Progenitor cell of endocrine pancreas (in vitro differentiated cells): ENCODE data around the gene PISD. TPM values are rescaled to one million over a fixed set of nuclear protein-coding genes. Genes with fewer than 3 reads are reported as not detected.

Source experiments
- DNase-seq: peaks from one replicate; pipeline ENCODE4 v3.0.0; 2021; ENCODE audit warnings: low spot score; ENCODE audit not compliant: unreplicated experiment
- H3K27ac Mint-ChIP-seq: 2 replicates; pipeline ENCODE4 v1.8.0; 2021; ENCODE audit warnings: mild to moderate bottlenecking, moderate library complexity, mixed read lengths
- H3K27me3 Mint-ChIP-seq: 2 replicates; pipeline ENCODE4 v1.8.0; 2021; ENCODE audit warnings: mixed read lengths
- H3K36me3 Mint-ChIP-seq: 2 replicates; pipeline ENCODE4 v1.8.0; 2022; ENCODE audit warnings: mixed read lengths; ENCODE audit not compliant: insufficient read depth
- H3K4me1 Mint-ChIP-seq: 2 replicates; pipeline ENCODE4 v1.8.0; 2021; ENCODE audit warnings: low read depth, mixed read lengths
- H3K4me3 Mint-ChIP-seq: 2 replicates; pipeline ENCODE4 v1.8.0; 2021; ENCODE audit warnings: low read depth, mild to moderate bottlenecking, moderate library complexity, mixed read lengths
- H3K9me3 Mint-ChIP-seq: 2 replicates; pipeline ENCODE4 v1.8.0; 2021; ENCODE audit warnings: low read depth, mixed read lengths
- CTCF ChIP-seq: fragments of 200-600 bp; sonication (generic); IDR thresholded peaks from one replicate; pipeline ENCODE4 v1.5.0; 2021; ENCODE audit warnings: antibody characterized with exemption, mild to moderate bottlenecking; ENCODE audit not compliant: unreplicated experiment
- total RNA-seq: library from RNA; stranded (reverse); gene quantifications from 2 replicates; pipeline ENCODE4 v1.2.1, GENCODE V29; 2021

PISD gene
- total RNA-seq, 1 donor from 2014 or later = 46.6 TPM

DNA sequence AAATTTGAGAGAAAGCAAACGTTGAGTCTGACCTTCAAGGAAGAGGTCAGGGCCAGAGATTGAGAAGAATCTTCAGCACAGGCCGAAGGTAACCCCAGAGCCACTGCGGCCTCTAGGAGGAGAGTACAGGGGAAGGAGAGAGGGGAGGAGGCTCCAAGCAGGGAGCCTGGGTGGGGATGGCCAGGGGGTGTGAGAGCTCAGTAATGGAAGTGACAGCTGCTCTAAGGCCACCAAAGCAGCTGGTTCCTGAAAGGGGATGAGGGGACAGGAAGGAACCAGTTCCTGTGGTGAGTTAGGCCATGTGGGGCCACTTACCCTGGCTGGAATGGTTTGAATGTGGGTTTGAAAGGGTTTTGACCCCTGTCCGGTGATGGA, 46.1 kb downstream of the PISD start:
- Mint-ChIP-seq H3K27ac (no peak overlapping the region), H3K9me3 (no peaks in the 10 kb centered on the region), H3K4me1 (peaks cover 3% of the 10 kb centered on the region), H3K27me3 (no peaks in the 10 kb centered on the region), H3K4me3 (no peak overlapping the region), H3K36me3 (peaks cover 7% of the 10 kb centered on the region)
- DNase-seq = no peak
- TF ChIP-seq CTCF = no peak

- Mint-ChIP-seq H3K36me3 (peaks cover 7% of the 10 kb centered on the region), H3K27ac (no peak overlapping the region), H3K4me1 (peaks cover 3% of the 10 kb centered on the region), H3K27me3 (no peaks in the 10 kb centered on the region), H3K4me3 (no peak overlapping the region), H3K9me3 (no peaks in the 10 kb centered on the region)
- no peak for DNase-seq
- no peak for TF ChIP-seq CTCF
Observed at GRCh38 chr22:31615491-31615860, 46.5 kb downstream of the PISD start.

DNA sequence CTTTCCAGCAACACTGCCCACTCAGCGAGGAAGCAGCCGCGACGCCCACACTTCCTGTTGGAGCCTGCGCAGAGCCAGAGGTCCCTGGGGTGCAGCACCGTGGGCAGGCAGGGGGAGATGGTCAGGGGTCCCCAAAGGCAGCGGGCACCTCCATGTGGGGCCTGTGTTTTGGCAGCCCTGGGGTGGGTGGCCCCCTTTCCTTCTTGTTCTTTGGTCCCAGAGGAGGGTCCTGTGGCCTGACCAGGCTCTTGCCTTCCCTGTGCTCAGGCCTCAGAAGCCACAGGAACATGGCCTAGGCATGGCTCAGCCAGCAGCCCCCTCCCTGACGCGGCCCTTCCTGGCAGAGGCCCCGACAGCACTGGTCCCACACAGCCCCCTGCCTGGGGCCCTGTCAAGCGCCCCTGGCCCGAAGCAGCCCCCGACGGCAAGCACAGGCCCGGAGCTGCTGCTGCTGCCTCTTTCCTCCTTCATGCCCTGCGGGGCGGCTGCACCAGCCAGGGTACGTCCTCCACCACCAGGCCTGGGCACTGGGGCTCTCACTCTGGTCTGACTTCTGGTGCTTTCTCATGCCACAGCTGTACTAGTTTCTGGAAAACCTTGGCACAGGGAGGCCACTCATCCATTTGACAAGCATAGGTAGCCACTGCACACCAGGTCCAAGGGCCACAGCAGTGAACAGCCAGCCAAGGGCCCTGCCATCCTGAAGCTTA, 47.1 kb downstream of the PISD start:
- TF ChIP-seq CTCF = no peak
- Mint-ChIP-seq H3K4me3 (no peak overlapping the region), H3K27ac (no peak overlapping the region), H3K9me3 (no peaks in the 10 kb centered on the region), H3K36me3 (peaks cover 7% of the 10 kb centered on the region), H3K4me1 (peaks cover 3% of the 10 kb centered on the region), H3K27me3 (no peaks in the 10 kb centered on the region)
- DNase-seq = no peak

DNA sequence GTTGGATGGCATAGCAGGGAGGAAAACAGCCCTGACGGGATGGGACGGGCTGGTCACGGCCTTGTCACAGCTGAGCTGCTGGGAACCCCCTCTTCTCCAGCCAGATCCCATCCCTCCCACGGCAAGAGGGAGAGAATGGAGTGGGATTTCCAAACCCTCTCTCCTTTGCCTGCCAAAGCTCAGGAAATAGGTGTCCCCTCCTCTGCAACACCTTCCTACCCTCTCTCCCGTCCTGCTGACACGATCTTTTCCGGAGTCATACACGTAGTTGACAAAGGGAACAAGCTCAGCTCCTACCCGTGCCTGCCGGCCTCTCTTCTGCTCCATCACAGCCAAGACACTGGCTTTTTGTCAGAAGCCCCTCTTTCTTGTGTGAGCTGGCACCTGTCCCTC, 48.1 kb downstream of the PISD start:
- Mint-ChIP-seq H3K4me1 (peaks cover 3% of the 10 kb centered on the region), H3K27me3 (no peaks in the 10 kb centered on the region), H3K36me3 (peaks cover 3% of the 10 kb centered on the region), H3K4me3 (no peak overlapping the region), H3K9me3 (no peaks in the 10 kb centered on the region), H3K27ac (no peak overlapping the region)
- no peak for DNase-seq
- TF ChIP-seq CTCF = no peak

- Mint-ChIP-seq H3K27me3 (no peaks in the 10 kb centered on the region), H3K27ac (no peak overlapping the region), H3K9me3 (no peaks in the 10 kb centered on the region), H3K4me1 (peaks cover 3% of the 10 kb centered on the region), H3K36me3 (peaks cover 3% of the 10 kb centered on the region), H3K4me3 (no peak overlapping the region)
- no peak for DNase-seq
- no peak for TF ChIP-seq CTCF
Observed at GRCh38 chr22:31613286-31613903, 48.6 kb downstream of the PISD start.
